ENCODE results near the gene ABCC1.

GRCh38 chr16:16166949-16167348, 217.5 kb downstream of the ABCC1 start:
- TF ChIP-seq TARDBP (IDR thresholded peaks at IDR 0.05) (no peak), HDGF (IDR thresholded peaks at IDR 0.05; ENCODE audit: borderline replicate concordance) (no peak), SP1 (IDR thresholded peaks at IDR 0.05) (no peak), ARNT (IDR thresholded peaks at IDR 0.05) (no peak), FOXM1 (IDR thresholded peaks at IDR 0.05; ENCODE audit: borderline replicate concordance) (no peak), CTBP1 (IDR thresholded peaks at IDR 0.05; ENCODE audit: borderline replicate concordance) (no peak), SUZ12 (IDR thresholded peaks at IDR 0.05) (no peak), NFRKB (IDR thresholded peaks at IDR 0.05) (no peak), PKNOX1 (IDR thresholded peaks at IDR 0.05) (no peak)

Data from HEK293T (cell line).